Measurements from ENCODE around the gene USF3.

Gene USF3

DNA sequence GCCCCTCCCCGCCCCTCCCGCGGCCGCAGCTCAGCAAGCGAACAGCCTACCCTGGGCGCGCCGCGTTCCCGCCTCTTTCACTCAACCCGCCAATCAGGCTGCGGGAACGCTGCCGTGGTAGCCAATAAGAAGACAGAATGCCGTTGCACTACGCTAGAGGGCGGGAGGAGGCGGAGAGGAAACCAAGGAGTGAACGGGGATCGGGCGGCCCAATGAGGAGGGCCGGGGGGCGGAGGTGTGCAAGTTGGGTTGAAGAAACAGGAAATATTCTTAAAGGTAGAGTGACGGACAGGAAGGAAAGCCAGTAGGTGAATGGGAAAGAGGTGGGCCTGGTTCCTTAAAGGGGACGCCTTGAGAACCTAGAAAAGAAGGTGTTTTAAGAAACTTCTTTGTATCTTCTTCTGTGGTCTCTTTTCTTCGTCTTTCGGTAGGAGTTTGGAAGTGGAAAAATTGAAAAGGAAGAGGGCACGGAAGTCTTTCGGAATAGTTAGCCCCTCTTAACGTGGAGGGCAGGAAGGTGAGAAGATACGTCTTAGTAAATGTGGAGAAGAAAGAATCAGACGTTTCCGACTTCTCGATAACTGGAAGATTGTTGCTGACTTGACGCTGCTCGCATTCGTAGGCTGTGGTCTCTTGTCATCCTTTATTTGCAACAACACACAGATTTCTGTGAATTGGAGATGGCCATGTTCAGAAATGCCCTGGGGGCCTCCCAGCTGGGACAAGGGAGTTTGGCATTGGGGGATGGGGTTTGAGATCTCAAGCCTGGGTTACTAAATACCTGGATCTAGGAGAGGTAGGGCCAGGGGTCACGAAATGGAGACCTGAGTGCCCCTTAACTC is 437 bp upstream of the USF3 start:
- peak; percentile 94 to 97 (median 96) for DNase-seq

DNA sequence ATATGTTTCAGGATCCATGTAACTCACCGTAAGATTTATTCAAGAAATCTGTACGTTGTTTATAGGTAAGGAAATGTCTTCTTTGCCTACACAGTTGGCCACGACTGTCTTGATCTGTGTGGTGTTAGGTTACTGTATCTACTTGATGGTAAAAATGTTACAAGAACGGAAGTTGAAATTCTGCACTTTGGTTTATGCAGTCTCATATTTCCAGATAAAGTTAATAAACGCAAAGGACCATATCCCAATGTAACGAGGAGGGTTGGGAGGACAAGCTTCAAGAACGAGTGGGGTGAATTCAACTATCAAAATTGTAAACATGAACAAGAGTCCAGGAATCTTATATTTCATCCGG is 1.0 kb downstream of the USF3 start:
- no peak for DNase-seq

- no peak for DNase-seq
Observed at GRCh38 chr3:113690482-113690881, 6.0 kb downstream of the USF3 start.

- no peak for DNase-seq
Observed at GRCh38 chr3:113685956-113686721, 10.3 kb downstream of the USF3 start.

DNA sequence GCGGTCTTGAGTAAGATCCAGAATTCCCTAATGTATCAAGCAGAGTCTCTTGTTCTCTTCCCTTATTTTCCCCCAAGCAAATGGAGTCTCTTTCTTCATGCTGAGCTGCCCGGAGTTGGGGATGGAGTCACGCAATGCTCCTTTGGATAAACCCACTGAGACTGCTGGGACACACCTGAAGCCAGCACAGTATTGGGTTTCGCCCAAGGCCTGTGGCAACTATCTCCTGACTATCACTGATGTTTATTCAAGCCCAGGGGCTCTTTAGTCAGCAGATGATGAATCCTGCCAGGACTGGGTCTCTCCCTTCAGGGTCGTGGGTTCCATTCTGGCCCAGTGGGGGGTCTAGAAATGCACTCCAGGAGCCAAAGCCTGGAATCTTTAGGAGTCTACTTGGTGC is 11.3 kb downstream of the USF3 start:
- no peak for DNase-seq

DNA sequence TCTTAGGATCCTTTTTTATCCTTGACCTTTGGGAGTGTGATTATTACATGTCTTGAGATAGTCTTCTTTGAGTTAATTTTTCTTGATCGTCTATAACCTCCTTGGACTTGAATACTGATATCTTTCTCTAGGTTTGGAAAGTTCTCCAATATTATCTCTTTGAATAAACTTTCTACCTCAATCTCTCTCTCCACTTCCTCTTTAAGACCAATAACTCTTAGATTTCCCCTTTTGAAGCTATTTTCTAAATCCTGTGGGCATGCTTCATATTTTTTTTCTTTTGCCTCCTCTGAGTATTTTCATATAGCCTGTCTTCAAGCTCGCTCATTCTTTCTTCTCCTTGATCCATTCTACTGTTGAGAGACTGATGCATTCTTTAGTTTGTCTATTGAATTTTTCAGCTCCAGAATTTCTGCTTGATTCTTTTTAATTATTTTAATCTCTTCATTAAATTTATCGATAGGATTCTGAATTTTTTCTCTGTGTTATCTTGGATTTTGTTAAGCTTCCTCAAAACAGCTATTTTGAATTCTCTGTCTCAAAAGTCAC is 12.1 kb downstream of the USF3 start:
- no peak for DNase-seq

GRCh38 chr3:113678773-113679172 is 17.7 kb downstream of the USF3 start:
- DNase-seq, result no peak

- no peak for DNase-seq
Observed at GRCh38 chr3:113677737-113678136, 18.7 kb downstream of the USF3 start.

GRCh38 chr3:113676261-113676660 is 20.2 kb downstream of the USF3 start:
- DNase-seq, result no peak

DNA sequence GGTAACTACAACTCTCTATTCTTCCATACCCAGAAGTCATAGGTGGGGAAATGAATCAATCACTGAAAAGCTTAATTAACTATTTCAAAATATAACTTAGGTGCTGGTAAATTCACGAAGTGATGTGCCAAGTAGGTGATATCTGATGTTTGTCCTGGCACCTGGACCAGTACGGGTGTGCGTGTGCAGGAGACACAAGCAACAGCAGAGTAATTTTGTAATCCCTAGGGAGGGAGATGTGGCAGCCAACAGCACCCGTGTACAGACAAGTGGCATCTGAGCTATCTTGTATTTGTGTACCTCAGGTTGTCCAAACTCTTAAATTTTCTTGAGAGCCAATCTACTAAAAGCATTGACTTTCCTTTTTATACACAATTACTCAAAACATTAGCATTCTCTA is 22.8 kb downstream of the USF3 start:
- no peak for DNase-seq

DNA sequence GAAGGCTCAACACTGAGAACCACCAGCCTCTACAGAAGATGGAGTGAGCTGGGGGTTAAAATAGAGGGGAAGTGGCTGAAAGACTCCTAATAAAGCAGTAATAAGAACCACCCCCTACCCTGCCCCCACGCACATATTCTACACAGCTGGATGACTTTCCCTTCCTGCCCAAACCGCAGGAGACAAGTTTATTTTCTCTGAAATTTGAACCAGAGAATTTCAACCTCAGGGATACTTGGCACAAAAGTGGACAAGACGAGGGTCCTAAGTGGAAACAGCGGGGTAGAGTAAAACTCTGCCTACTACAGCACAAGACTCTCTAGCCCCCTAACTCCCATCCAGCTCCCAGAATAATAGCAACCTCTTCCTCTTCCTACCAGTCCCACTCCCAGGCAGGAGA is 28.4 kb downstream of the USF3 start:
- DNase-seq, result no peak

- no peak for DNase-seq
Observed at GRCh38 chr3:113664523-113665094, 31.8 kb downstream of the USF3 start.

DNA sequence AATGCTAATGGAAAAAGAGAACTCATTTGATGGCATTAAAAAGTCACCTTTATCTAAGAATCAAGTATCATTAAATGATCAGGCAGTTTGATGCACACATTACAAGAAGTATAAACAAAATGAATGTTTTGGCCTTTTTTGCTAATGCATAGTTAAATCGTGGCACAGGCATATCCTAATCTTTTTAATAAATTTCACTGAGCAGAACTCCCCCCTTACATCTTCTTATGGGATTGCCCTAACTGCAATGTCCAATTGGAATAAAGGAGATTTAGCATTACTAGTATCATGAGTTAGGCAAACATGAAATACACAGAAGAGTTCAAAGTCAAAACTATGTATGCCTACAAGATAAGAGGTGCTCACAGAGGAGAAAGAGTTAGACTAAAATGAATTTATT is 32.7 kb downstream of the USF3 start:
- DNase-seq, result no peak

- DNase-seq, result no peak
Observed at GRCh38 chr3:113663324-113663750, 33.1 kb downstream of the USF3 start.

- DNase-seq, result no peak
Observed at GRCh38 chr3:113662824-113663223, 33.6 kb downstream of the USF3 start.

DNA sequence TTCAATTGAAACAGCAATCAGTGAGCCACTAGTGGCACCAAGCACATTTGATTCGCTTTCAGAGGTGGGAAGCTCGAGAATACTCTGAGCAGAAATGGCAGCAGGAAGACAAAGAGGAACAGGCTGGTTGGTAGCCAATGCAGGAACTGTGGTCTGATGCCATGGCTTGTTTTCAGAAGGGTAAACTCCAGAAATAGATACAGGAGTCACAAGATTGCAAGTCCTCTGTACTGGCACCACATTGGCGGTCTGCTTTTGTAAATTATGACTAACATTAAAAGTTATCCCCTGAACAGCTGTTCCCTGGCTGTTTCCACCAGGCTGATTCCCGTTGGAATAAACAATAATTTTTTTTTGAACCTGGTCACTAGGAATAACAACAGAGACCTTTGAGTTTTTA is 35.5 kb downstream of the USF3 start:
- DNase-seq, result no peak

DNA sequence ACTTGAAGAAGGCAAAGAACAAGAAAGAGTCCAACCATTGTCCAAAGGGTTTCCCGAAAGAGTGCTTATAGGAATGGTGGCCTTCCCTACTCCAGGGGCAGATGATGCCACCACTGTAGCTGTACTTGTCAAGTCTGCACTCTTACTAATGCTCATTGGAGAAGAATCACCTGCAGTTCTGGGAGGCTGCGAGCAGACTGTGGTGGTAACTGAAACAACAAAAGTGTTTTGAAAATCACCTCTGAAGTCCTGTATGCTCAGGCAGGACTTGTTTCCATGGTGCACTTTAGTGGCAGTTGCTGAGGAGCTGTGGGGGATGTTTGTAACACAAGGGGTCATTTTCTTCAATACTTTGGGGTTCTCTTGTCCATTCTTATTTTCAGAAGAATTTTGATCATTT is 36.0 kb downstream of the USF3 start:
- DNase-seq, result no peak

- no peak for DNase-seq
Observed at GRCh38 chr3:113659996-113660395, 36.4 kb downstream of the USF3 start.

DNA sequence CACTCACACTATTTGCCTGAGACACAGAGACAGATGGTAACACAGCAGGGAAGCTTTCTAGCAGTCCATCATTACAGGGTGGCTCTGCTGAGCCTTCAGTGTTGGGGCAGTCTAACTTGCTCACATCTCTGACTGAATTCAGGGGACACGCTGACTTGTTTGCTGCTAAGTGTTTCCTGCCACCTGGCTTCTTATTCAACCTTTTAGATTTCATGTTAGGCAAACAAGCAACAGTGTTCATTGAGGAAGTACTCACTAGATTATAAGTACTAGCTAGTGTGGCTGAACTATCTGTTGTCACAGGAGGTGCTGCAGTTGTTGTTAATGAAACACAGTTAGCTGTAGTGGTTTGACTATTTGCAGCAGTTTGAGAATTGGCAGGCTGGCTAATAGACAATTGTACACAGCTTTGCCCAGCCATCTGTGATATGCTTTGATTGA is 37.3 kb downstream of the USF3 start:
- DNase-seq, result no peak

DNA sequence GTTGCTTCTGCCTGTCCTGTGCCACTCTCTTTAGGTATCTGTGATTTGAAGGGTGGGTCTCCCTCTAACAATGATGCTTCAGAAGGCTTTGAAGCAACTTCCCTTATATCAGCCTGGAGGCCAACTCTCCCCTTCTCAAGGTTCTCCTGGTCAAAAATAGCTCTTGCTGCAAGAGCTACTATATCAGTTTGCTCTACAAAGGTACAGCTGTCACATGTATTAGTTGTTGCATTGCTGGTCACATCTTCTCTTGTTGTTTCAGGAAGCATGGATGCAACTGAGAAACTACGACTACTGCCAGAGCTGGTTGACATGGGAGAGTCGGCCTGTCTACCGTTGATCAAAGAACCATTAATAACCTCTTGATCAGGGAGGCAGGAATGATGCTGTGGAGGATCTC is 38.3 kb downstream of the USF3 start:
- DNase-seq, result no peak

DNA sequence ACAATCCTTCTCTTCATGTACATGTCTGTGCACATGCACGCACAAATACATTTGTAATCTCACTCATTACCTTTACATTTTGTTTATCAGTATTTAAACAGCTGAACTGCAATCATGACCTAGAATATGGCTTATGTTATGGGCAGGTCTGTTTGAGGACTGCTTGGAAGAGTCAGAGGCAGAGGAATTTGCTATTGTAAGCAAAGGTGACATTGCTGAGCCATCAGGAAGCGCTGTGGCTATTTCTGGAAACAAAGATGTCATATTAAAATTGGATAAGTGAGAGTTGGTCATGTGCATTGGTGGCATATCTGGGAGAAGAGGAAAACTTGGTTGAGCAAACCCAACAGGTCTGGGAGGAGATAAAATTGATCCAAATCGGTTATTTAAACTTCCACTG is 41.6 kb downstream of the USF3 start:
- no peak for DNase-seq

GRCh38 chr3:113654310-113654709 is 42.1 kb downstream of the USF3 start:
- no peak for DNase-seq

DNA sequence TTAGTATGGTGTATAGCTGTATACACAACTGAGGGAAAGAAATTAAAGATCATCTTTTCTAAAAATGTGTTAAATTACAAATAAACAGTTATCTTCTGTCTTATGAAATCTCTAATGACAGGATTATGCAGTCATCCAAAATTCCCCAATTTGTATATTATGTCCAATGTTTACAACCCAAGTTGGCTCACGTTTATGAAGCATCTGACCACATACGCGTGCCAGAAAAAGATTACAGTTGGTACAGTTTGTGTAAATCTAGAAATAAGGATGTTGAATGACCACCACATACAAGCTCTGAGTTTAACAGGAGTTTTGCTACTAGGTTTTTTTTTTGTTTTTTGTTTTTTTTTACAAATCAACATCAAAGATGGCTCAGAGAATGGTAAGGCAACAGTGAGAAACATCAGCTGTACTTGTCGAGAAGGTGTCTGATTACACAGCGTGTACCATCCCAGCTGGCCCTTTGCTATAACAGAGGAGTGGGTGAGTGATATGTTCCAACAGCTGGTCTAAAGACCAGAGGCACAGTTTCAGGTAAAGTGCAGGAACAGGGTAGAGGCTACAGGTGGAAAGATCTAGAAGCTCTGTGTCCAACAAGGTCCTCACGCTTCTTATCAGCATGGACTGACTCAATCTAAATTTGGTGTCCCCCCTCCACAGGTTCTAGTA is 47.1 kb downstream of the USF3 start:
- DNase-seq, result no peak

All from activated CD4-positive, CD25-positive, alpha-beta regulatory T cell (primary cell).